HG03097 (cell line): ENCODE results near the gene CCDC27.

ENCODE experiments used
- ATAC-seq: cut with Tn5 transposase; IDR thresholded peaks from one replicate; pipeline ENCODE4 v1.9.1; 2021; ENCODE audit not compliant: unreplicated experiment, low FRiP score

Gene CCDC27

DNA sequence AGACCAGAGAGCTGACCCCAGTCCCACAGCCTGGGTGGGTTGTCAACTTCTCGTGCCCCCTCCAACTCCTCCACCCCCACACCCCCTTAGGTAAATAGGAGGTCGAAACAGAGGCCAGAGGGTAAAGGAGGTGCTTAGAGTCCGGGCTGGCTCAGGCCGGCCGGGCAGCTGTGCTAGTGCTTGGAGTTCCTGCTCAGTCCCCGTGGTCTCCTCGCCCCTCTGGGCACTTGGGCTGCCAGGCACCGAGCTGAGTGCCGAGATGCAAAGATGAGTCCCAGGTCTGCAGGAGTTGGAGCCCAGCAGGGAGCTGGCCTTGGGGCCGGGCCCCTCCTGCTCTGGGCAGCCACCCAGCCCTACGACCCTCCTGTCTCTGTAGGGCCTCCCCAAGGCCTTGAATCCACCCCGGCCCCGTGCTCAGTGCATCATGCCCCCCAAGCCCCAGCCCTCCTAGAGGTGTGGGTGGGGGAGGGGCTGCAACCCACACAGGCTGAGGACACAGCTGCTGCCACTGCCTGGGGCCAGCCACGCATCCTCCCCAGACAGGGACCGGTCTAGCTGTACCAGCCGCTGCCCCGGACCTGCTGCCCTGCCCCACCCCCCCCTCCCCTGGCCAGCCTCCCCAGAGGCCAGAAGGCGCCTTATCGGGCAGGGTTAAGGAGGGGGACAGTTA is 22.2 kb downstream of the CCDC27 start:
- ATAC-seq: no peak

DNA sequence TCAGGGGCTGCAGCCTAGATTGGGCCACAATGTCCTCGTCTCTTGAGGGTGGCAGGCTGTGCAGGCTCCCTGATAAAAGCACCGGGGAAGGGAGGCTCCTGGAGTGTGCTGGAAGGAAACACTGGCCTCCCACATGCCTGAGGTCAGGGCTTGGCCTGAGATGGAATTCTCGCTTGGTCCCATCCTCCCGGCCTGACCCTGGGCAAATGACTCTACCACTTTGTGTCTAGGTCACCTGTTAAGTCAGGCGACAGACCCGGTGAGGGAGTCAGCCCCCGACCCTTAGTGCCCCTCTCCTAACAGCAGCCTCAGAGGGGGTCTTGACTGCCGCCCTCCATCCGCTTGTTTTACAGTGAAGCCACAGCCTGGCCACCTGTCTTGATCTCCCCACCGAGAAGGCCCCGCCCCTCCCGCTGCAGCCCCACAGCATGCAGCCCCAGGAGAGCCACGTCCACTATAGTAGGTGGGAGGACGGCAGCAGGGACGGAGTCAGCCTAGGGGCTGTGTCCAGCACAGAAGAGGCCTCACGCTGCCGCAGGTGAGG is 22.8 kb downstream of the CCDC27 start:
- ATAC-seq: no peak

DNA sequence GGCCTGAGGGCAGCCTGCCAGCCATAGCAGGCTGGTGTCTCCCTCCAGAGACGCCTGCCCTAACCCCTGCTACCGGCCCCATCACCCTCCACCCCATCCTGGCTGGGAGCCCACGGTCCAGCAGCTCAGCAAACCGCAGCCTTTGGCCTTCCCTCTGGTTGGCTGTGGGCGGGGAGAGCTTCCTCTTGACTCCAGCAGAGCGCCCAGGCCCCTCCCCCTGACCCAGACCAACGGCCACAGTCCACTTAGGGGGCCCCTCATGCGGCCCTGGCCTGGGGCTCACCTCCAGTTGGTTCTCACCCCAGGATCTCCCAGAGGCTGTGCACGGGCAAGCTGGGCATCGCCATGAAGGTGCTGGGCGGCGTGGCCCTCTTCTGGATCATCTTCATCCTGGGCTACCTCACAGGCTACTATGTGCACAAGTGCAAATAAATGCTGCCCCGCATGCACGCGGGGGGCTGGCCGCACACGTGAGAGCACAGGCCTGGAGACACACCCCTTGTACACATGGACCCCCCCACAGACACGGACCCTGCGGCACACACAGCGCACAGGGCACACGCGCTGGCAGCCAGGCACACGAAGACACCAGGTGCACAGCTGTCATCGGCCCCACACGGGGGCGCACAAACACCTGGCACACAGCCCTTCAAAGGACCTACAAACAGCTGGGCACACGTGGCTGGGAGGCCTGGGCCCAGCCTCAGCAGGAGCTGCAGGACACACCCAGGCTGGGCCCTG is 23.4 kb downstream of the CCDC27 start:
- no peak for ATAC-seq

DNA sequence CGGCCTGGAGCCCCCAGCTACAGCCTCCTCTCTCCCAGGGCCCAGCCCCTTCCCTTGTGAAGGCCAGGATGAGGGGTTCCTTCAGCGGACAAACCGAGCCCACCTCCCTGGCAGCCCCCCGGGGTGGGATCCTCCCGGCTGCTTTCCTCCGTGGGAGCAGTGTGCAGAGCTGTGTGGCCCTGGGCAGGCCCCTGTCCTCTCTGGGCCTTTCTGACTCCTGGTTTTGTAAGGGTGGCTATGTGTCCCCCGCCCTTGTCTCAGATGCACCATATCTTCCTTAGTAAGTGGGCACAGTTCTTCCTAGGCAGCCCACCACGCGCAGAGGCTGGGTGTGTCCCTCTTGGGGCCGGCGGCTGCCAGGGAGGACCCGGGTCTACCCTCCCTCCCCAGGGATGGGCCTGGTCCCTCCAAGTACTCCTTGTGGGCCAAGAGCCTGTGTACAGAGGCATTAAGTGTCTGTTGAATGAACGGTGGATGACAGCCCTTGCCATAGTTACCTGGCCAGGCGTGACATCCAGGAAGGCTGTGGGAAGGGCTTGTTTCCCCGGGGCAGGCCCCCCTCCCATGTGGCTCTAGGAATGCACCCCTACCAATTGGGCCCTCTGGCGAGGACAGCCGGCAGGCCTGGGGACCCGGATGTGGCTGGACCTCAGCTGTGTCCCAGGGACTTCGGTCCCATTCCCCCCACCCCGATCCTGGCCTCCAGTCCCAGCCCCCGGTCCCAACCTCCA is 24.1 kb downstream of the CCDC27 start:
- no peak for ATAC-seq

DNA sequence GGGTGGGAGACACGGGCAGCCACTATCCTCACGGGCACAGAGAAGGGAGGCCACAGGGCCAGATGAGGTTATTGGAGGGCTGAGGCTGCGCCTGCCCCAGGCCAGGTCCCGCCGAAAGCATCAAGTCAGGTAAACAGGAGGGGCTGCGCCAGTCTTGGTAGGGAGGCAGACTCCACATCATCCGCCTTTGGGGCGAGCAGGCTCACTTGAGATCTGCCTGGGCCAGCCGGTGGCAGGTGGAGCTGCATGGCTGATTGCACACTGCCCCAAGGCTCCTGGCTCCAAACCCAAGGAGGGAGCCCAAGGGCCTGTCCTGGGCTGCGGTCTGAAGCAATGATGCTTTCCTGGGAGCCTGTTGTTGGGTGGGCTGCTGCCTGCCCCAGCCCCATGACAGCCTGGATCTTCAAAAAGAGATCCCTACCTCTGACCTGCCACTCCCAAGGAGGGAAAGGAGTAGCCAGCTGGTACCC is 24.9 kb downstream of the CCDC27 start:
- no peak for ATAC-seq

DNA sequence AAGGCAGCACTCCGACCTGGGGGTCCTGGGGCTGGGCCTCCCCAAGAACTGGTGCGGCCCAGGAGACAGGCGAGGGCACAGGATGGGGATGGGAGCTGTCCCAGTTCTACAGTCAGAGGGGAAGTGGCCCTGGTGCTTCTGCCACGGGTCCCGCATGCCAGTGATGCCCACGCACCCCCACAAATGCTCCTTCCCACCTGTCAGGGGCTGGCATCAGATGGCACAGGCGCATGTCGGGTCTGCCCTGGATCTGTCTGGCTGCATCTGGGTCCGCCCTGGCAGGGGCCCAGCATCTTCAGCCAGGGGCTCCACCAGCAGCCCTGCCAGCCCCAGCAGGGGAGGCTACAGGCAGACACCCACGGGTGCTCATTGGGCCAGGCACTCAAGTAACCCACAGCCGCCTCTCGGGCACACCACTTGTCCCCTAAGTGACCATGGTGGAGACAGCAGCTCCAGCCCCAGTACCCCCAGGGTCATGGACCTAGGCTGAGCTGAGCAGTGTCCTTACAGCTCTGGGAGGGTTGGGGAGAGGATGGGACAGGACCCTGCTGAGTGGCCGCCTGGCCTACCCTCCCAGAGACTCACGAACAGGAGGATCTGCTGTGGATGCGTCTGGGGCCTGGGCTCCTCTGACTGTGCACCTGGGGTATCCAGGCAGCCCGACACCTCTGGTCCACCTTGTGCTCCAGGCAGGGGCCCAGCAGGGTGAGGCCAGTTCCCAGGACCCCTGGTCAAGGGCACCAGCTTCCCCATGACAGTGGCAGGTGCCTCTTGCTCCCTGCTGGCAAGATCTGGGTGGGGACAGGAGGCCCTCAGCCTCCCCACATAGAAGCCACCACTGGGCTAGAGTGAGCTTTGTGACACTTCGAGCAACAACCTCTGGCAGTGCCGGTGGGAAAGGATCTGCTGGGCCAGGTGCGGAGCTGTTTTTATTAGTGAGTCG is 25.7 kb downstream of the CCDC27 start:
- ATAC-seq: no peak

DNA sequence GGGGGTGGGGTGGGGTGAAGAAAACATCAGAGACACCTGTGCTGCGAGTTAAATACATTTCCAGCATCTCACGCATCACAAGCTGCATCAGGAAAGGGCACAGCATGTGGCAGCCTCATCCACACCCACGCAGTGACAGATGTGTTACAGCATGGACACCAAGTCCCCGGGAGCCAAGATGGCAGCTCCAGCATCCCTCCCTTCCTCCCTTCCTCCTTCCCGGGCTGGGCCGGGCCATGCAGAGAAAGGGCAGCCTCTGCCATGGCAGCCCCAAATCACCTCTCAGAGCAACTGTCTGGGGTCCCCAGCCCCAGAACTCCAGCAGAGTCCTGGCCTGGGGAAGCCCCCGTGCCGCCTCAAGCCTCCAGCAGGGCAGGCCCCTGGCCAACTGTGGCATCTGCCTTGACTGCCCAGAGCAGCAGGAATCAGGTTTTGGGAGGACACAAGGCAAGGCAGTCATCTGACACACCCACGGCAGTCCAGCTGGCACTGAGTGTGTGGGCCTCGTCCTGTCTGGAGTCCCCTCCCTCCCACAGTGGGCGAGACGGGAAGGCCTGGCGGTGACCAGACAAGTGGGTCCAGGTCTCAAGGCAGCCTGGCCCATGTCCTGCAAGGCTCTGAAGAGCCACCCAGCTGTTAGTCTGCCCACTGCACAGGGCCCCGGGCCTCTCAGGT is 26.5 kb downstream of the CCDC27 start:
- no peak for ATAC-seq

DNA sequence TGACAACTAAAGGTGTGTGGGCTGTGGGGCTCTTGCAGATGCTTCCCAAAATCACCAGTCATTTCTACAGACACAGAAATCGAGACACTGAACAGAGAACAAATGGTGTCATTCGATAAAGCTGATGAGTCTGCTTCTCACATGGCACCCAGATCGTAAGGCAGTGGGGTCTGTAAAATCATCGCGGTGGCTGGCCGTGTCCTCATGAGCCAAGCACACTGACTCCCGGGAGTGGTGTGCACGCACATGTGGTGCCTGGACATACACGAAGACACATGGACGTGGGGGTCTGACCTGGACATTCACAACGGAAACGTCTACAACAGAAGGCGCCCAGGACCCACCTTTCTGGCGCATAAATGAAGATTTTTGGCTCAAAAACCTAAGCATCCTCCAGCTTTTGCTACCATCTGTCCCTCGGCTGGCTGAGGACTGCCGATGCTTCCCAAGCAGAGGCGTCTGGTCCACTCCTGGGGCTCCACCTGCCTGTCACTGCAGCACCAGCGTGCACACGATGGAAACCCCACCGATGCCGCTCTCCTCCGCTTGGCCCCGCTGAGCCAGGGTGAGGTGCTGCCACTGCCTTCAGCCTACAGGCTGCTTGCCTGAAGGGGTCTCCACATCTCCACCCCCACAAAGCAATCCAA is 27.1 kb downstream of the CCDC27 start:
- no peak for ATAC-seq

DNA sequence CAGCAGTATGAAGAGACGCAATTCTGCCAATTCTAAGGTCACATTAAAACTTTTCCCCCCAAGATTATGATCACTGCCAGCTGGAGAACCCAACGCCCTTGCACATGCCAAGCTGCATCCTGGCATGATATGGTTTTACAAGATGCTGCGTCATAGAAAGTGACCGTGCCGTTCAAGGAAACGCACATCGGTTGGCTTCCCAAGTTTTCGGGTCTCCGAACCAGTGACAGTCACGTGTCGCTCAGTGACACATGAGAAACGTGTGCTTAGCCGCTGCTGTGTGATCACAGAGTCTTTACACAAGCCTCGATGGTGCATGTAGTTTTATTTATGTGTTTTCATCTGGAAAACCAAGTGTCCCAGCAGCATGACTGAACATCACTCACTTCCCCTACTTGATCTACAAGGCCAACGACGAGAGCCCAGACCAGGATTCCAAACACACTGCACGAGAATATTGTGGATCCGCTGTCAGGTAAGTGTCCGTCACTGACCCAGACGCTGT is 27.7 kb downstream of the CCDC27 start:
- ATAC-seq: no peak

DNA sequence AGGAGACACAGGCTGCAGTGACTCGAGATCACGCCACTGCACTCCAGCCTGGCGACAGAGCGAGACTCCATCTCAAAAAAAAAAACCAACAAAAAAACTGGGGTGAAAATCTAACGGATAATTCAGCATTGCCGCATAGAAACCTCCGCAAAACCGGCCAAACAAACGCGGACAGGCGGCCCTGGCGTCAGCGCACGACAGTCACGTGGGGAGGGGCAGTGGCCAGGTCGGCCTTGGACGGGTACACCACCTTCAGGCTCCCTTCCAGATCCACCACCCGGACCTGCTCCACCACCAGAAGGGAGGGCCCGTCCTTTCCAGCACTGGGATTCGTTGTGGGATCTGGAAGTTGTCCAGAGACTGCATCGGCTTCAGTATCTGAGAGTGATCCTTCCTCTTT is 28.7 kb downstream of the CCDC27 start:
- no peak for ATAC-seq

DNA sequence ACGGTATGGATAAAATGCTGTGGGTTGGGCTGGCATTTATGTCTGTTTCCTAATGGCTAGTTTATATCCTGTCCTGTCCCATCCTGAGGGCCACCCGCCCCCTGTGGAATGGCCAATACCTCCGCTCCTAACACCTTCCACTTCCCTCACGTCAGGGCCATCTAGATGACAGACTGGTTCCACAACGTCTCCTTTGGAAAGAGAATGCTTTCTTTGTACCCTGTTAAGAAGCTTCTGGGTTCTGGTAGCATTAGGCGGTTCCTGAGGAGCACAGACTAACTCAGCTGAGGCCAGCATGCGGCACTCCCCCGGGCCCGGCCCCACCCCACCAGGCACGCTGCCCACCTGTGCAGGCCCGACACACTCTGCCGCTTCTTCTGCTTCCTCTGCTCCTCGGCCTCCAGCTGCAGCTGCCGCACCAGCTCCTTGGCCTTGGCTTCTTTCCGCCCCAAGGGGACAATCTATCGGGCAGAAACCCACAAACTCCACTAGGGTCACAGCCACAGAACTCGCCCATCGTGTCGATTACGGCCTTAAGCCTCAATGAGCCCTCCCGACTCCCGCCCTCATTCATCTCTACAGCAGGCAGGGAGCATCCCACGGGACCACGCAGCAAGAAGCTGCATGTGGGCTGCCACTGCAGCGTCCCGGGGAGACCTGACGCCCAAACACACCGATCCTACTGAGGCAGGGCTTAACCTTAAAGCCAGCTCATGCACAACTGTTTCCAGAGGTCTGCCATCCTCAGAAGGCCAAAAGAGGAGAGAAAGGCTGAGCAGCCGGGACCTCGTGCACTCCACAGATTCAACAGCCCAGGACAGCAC is 31.6 kb downstream of the CCDC27 start:
- no peak for ATAC-seq

DNA sequence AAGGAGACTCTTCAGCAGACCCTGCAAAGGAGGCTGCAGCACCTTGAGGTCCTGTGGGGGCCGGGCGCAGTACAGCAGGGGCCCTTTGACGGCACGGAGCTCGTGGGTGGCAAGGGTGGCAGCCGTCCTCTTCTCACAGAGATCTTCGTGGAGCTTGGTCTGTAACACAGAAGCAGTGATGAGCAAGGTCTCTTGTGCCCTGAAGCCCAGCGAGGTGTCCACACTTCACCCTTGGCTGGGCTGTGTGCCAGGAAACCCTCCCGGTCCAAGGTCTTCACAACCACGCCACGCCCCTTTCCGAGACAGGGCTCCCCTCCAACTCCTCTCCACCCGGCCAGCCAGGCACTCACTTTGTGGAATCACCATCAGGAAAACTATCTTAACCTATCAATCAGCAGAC is 32.8 kb downstream of the CCDC27 start:
- no peak for ATAC-seq

DNA sequence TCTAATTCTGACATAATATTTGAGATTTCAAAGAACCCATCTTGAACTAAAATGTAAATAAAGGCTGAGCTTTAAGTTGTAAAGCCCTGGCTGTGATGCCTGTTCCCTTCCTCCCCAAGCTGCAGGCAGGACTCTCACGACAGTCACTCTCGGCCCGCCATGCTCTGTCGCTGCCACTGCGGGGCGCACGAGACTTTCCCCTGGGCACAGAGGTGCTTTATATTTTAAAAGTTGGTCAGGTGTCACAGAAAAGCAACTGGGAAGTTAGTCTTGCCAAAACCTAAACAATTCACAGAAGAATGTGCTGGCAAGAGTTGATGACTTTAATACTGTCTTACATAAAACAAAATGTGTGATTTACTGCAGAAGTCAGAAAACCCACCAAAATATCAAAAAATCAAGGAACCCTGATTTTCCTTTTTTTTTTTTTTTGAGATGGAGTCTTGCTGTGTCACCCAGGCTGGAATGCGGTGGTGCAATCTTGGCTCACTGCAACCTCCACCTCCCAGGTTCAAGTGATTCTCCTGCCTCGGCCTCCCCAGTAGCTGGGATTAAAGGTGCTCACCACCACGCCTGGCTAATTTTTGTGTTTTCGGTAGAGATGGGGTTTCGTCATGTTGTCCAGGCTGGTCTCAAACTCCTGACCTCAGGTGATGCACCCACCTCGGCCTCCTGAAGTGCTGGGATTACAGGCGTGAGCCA is 33.4 kb downstream of the CCDC27 start:
- ATAC-seq: no peak

DNA sequence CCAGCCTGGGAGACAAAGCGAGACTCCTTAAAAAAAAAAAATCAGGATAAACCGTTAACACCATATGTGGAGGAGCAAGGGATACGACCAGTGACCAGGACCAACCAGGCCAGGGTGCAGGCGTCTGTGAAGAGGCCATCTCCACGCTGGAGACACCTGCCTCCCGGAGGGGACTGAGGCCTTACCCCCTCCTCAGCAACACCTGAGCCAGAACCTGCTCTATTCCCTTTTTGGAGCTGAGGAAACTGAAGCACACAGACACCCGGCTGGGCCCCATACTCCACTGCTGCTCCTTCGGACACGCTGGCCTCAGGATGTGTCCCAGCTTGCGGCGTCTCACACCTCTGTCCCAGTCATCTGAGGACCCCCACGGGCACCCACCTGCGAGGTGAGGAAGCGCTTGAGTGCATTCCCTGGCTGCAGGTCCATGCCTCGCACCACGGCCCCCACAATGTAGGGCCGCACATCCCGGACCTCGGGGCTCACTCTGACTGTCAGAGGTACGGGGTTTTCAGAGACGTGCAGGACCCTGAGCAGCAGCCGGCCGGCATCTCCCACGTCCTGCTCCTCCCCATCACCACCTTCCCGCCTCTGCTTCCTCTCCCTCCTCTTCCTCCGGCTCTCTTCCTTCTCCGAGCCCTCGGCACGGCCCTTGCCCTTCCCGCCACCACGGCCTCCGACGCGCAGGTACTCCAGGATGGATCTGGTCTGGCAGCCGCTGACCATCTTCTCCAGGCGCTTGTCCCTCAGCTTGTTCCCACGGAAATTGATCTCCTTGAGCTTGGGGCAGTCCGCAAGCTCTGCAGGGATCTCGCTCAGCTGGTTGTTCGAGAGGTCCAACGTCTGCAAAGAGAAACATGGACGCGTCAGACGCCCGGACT is 34.5 kb downstream of the CCDC27 start:
- no peak for ATAC-seq

DNA sequence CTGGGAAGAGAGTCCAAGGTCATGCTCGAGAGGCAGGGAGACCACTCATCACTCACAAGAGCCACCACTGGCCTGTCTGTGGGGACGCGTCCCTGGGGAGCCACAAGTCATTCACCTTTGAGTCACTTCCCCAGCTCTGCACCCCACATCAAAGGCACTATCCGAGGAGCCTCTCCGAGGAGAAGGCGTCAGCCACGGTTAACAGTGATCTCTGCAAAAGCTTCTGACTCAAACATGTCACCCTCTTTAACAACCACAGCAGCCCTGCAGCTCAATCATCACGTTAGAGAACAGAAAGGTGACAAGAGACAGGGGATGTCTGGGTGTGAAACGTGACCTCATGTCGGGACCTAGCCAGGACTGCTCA is 35.1 kb downstream of the CCDC27 start:
- no peak for ATAC-seq

DNA sequence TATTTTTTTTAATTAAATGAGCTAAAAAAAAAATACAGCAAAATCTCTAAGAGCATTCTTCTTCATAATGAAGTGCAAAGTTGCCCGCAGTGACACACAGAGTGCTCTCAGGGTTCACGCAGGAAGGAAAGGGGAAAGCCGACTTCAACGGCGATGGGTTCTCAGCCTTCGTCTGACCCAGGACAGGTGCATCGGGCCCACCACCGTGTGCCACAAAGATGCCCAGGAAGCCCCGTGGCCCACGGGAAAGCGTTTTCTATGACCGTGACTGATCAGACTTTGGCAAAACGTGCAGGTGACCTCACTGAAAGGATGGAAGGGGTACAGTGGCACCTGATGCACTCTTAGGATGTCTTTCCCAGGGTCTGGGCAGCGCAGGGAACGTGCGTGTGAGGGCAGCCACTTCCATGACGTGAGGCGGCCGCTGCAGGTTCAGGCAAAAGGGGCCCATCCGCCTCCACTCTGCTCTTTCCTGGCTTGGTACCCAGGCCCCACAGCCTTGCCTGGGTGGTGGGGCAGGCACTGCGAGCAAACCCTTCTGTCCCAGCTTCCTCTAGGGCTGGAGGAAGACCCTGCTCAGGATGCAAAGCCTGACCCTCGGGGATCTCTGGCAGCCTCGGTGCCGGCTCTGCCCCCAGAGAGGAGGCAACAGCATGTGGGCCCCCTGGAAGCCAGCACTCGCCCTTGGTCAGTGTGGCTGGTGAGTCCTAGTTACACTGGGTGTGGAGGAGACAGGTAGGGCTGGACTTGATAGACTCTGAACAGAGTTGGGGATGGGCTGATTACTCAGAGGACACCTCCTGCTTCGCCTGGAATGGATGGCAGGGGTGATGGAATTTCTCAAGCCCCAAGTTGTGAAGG is 35.7 kb downstream of the CCDC27 start:
- no peak for ATAC-seq
